Ascending aorta (tissue), 2 donors: Measurements from ENCODE around the gene DEPDC5. TPM values are rescaled to one million over a fixed set of nuclear protein-coding genes. Genes with fewer than 3 reads are reported as not detected.

Experiments
- DNase-seq, 2 donors: peaks; one replicate each; pipeline ENCODE4 v3.0.0-alpha.2; 2019; ENCODE audit warnings: low spot score in 2 of 2
- H3K27ac ChIP-seq, 2 donors: fragments of 200-600 bp; sonication (generic); one replicate each; pipeline ENCODE4 v1.5.1; 2016 to 2017; ENCODE audit warnings: mild to moderate bottlenecking in 1 of 2
- H3K27me3 ChIP-seq: fragments of 200-600 bp; sonication (generic); one replicate; pipeline ENCODE4 v1.5.1; 2017
- H3K36me3 ChIP-seq, 2 donors: fragments of 200-600 bp; sonication (generic); one replicate each; pipeline ENCODE4 v1.5.1; 2016
- H3K4me1 ChIP-seq, 2 donors: fragments of 200-600 bp; sonication (generic); one replicate each; pipeline ENCODE4 v1.5.1; 2016 to 2017; ENCODE audit warnings: mild to moderate bottlenecking in 1 of 2
- H3K4me3 ChIP-seq, 2 donors: fragments of 200-600 bp; sonication (generic); one replicate each; pipeline ENCODE4 v1.5.1; 2016 to 2017; ENCODE audit warnings: mild to moderate bottlenecking in 1 of 2
- H3K9me3 ChIP-seq, 2 donors: fragments of 200-600 bp; sonication (generic); one replicate each; pipeline ENCODE4 v1.5.1; 2016
- CTCF ChIP-seq, 3 experiments: fragments of 200-600 bp in 2 of 3; fragments of 450-650 bp in 1 of 3; sonication (generic) in 2 of 3; IDR thresholded peaks; one replicate each; pipeline ENCODE4 v1.5.1; 2016 to 2019; ENCODE audit warnings: antibody characterized with exemption in 3 of 3, mild to moderate bottlenecking in 1 of 3, moderate library complexity in 1 of 3
- intact Hi-C: fragments of 100-400 bp; cut with DNase I; formaldehyde crosslinking; loops from one replicate; pipeline ENCODE4 v1.15.1; 2023
- total RNA-seq: library from RNA; depleted of rRNA; stranded (reverse); fragments of >200 nt; gene quantifications from one replicate; pipeline ENCODE4 v1.1.0, GENCODE V29; 2016

DEPDC5 gene
- total RNA-seq, 1 donor from 2014 or later, result 5.2 TPM

GRCh38 chr22:31749636-31750364 is 4.0 kb upstream of the DEPDC5 start, which contains the start of gene PRR14L:
Gene PRR14L, minus strand, starts transcription at chr22:31750132. Its CDS starts 11,272 bp downstream, at chr22:31738860.
- Histone ChIP-seq H3K27me3 (no peaks in the 10 kb centered on the region), H3K9me3 (no peaks in the 10 kb centered on the region), H3K36me3 (no peaks in the 10 kb centered on the region), H3K4me1 (peaks cover 0 to 28% of the 10 kb centered on the region in 2 donors), H3K27ac (peak within 1 kb of the TSS; percentile 77 to 88), H3K4me3 (peak within 1 kb of the TSS; percentile 86 to 88)
- TF ChIP-seq CTCF (IDR thresholded peaks at IDR 0.05), result peak in 1 of 3 experiments; percentile 28
- peak; percentile 91 to 99 for DNase-seq
- intact Hi-C loops, result loop anchor here (5.0 kb wide), 1 partner anchor 67 kb away; no protein-coding TSS in a partner anchor

- intact Hi-C loops, result loop anchor here (5.0 kb wide), 1 partner anchor 68 kb away; no protein-coding TSS in a partner anchor
- no peaks in the 10 kb centered on the region for H3K36me3 ChIP-seq
- H3K4me1 ChIP-seq, result peaks cover 0 to 28% of the 10 kb centered on the region in 2 donors
- peak overlapping the region; percentile 86 to 88 for H3K4me3 ChIP-seq
- no peaks in the 10 kb centered on the region for H3K27me3 ChIP-seq
- peak overlapping the region; percentile 77 to 88 for H3K27ac ChIP-seq
- no peaks in the 10 kb centered on the region for H3K9me3 ChIP-seq
- DNase-seq, result no peak
- TF ChIP-seq CTCF (IDR thresholded peaks at IDR 0.05), result no peak
Observed at GRCh38 chr22:31750365-31751284, 3.2 kb upstream of the DEPDC5 start.

- Histone ChIP-seq H3K36me3 (no peaks in the 10 kb centered on the region), H3K27ac (peak overlapping the region; percentile 93 to 94), H3K9me3 (no peaks in the 10 kb centered on the region), H3K4me3 (peak overlapping the region; percentile 64 to 91), H3K4me1 (peaks cover 0 to 28% of the 10 kb centered on the region in 2 donors), H3K27me3 (no peaks in the 10 kb centered on the region)
- TF ChIP-seq CTCF (IDR thresholded peaks at IDR 0.05), result no peak
- intact Hi-C loops, result loop anchor here (2.0 to 5.0 kb wide), 2 partner anchors 70 to 89 kb away; partner anchors contain the start of gene PISD
- no peak for DNase-seq
Observed at GRCh38 chr22:31752096-31752847, 1.5 kb upstream of the DEPDC5 start.

GRCh38 chr22:31753005-31753633 is 700 bp upstream of the DEPDC5 start:
- Histone ChIP-seq H3K9me3 (no peaks in the 10 kb centered on the region), H3K36me3 (no peaks in the 10 kb centered on the region), H3K4me3 (peak overlapping the region; percentile 64 to 91), H3K4me1 (peaks cover 0 to 26% of the 10 kb centered on the region in 2 donors), H3K27me3 (no peaks in the 10 kb centered on the region), H3K27ac (peak overlapping the region; percentile 93 to 94)
- no peak for TF ChIP-seq CTCF (IDR thresholded peaks at IDR 0.05)
- peak in 1 of 2 donors; percentile 74 for DNase-seq
- intact Hi-C loops, result loop anchor here (1.0 to 5.0 kb wide), 3 partner anchors 71 to 191 kb away; partner anchors contain the start of genes PISD and YWHAH
